Nephron (organoid): ENCODE data around the gene IL3RA.

Experiments used
- H3K27ac Mint-ChIP-seq, 3 experiments: 2 replicates each; pipeline ENCODE4 v1.8.0; 2020; ENCODE audit warnings: mixed read lengths in 3 of 3, mild to moderate bottlenecking in 2 of 3, moderate library complexity in 1 of 3
- H3K27me3 Mint-ChIP-seq: 2 replicates; pipeline ENCODE4 v1.8.0; 2021; ENCODE audit warnings: low read depth, mild to moderate bottlenecking, moderate library complexity, mixed read lengths
- H3K36me3 Mint-ChIP-seq: 2 replicates; pipeline ENCODE4 v1.8.0; 2020; ENCODE audit warnings: low read depth, mixed read lengths
- H3K4me1 Mint-ChIP-seq: 2 replicates; pipeline ENCODE4 v1.8.0; 2020; ENCODE audit warnings: mixed read lengths
- H3K4me3 Mint-ChIP-seq, 3 experiments: 2 replicates each; pipeline ENCODE4 v1.8.0; 2020; ENCODE audit warnings: mild to moderate bottlenecking in 3 of 3, mixed read lengths in 3 of 3, moderate library complexity in 2 of 3
- H3K9me3 Mint-ChIP-seq: 2 replicates; pipeline ENCODE4 v1.8.0; 2020; ENCODE audit warnings: mixed read lengths
- CTCF ChIP-seq, 3 experiments: fragments of 200-600 bp; sonication (generic); IDR thresholded peaks; one replicate each; pipeline ENCODE4 v1.5.0; 2021; ENCODE audit warnings: antibody characterized with exemption in 3 of 3; ENCODE audit not compliant: unreplicated experiment in 3 of 3

The IL3RA gene

GRCh38 chrX:1336331-1336943 is at the start of gene IL3RA:
TSS of gene IL3RA (plus strand) at chrX:1336785. CDS start at chrX:1341766, 4,981 bp downstream.
- peaks cover 9% of the 10 kb centered on the region for H3K36me3 Mint-ChIP-seq
- peaks cover 8% of the 10 kb centered on the region for H3K9me3 Mint-ChIP-seq
- peak within 1 kb of the TSS; percentile 49 to 80 (median 49) for H3K4me3 Mint-ChIP-seq
- H3K27me3 Mint-ChIP-seq: no peaks in the 10 kb centered on the region
- TF ChIP-seq CTCF (IDR thresholded peaks at IDR 0.05; ENCODE audit: unreplicated experiment in 3 of 3): no peak
- H3K27ac Mint-ChIP-seq: no peak within 1 kb of the TSS
- H3K4me1 Mint-ChIP-seq: peaks cover 4% of the 10 kb centered on the region

- H3K27me3 Mint-ChIP-seq: peaks cover 4% of the 10 kb centered on the region
- TF ChIP-seq CTCF (IDR thresholded peaks at IDR 0.05; ENCODE audit: unreplicated experiment in 3 of 3): no peak
- peak overlapping the region in 1 of 3 experiments; percentile 44 for H3K27ac Mint-ChIP-seq
- H3K9me3 Mint-ChIP-seq: no peaks in the 10 kb centered on the region
- H3K4me3 Mint-ChIP-seq: peak overlapping the region in 1 of 3 experiments; percentile 12
- H3K36me3 Mint-ChIP-seq: peaks cover 5% of the 10 kb centered on the region
- H3K4me1 Mint-ChIP-seq: peaks cover 8% of the 10 kb centered on the region
Observed at GRCh38 chrX:1289535-1289934, 47.0 kb upstream of the IL3RA start.

GRCh38 chrX:1291110-1291740 is 45.4 kb upstream of the IL3RA start:
- no peak overlapping the region for H3K4me3 Mint-ChIP-seq
- H3K27me3 Mint-ChIP-seq: peaks cover 4% of the 10 kb centered on the region
- H3K4me1 Mint-ChIP-seq: peaks cover 8% of the 10 kb centered on the region
- H3K27ac Mint-ChIP-seq: no peak overlapping the region
- no peak for TF ChIP-seq CTCF (IDR thresholded peaks at IDR 0.05; ENCODE audit: unreplicated experiment in 3 of 3)
- H3K36me3 Mint-ChIP-seq: peaks cover 5% of the 10 kb centered on the region
- H3K9me3 Mint-ChIP-seq: peaks cover 5% of the 10 kb centered on the region

GRCh38 chrX:1292575-1293290 is 43.9 kb upstream of the IL3RA start:
- peaks cover 4% of the 10 kb centered on the region for H3K27me3 Mint-ChIP-seq
- H3K36me3 Mint-ChIP-seq: peaks cover 5% of the 10 kb centered on the region

GRCh38 chrX:1294301-1295067 is 42.1 kb upstream of the IL3RA start:
- Mint-ChIP-seq H3K4me1 (peaks cover 8% of the 10 kb centered on the region), H3K4me3 (no peak overlapping the region), H3K27ac (no peak overlapping the region), H3K36me3 (peaks cover 9% of the 10 kb centered on the region), H3K9me3 (peaks cover 15% of the 10 kb centered on the region), H3K27me3 (peaks cover 1% of the 10 kb centered on the region)
- TF ChIP-seq CTCF (IDR thresholded peaks at IDR 0.05; ENCODE audit: unreplicated experiment in 3 of 3): no peak

More at GRCh38 chrX:1292575-1293290, 43.9 kb upstream of the IL3RA start:
- Mint-ChIP-seq H3K9me3 (peaks cover 5% of the 10 kb centered on the region), H3K27ac (no peak overlapping the region), H3K4me1 (peaks cover 8% of the 10 kb centered on the region), H3K4me3 (peak overlapping the region in 2 of 3 experiments; percentile 1 to 13)
- no peak for TF ChIP-seq CTCF (IDR thresholded peaks at IDR 0.05; ENCODE audit: unreplicated experiment in 3 of 3)
